Stimulated activated CD4-positive, alpha-beta T cell treated with anti-CD3 and anti-CD28 coated beads, Interleukin-15, amount 100 ng/mL, for 48 hours (primary cell): ENCODE results near the gene DPP3.
"Not testable (repeated sequence)": the region's sequence is repeated elsewhere in the genome, so short reads cannot be mapped to it uniquely, and the experiment has no call there.

Experiments used
- DNase-seq, 2 donors: peaks; one replicate each; pipeline ENCODE4 v3.0.0-alpha.2; 2020; ENCODE audit warnings: low read depth in 2 of 2

DPP3 gene

GRCh38 chr11:66480117-66480938, at the start of gene DPP3:
Gene DPP3 (plus strand): TSS chr11:66480434. CDS start chr11:66482201, 1,767 bp downstream.
- DNase-seq = peak; percentile 91 to 95

- not testable (repeated sequence) for DNase-seq
These were observed 48.9 kb upstream of the DPP3 start for GRCh38 chr11:66431287-66431686.

- DNase-seq = not testable (repeated sequence)
These were observed 48.3 kb upstream of the DPP3 start for GRCh38 chr11:66431871-66432329.

GRCh38 chr11:66432597-66432996, 47.6 kb upstream of the DPP3 start:
- no peak for DNase-seq

- no peak for DNase-seq
These were observed 42.2 kb upstream of the DPP3 start for GRCh38 chr11:66437979-66438503.

GRCh38 chr11:66438504-66439466, 41.4 kb upstream of the DPP3 start, which contains the start of gene MRPL11:
Gene MRPL11 (minus strand): TSS chr11:66438848. CDS start chr11:66438754, 94 bp downstream.
- DNase-seq = peak; percentile 76 to 89

- DNase-seq = not testable (repeated sequence)
These were observed 39.9 kb upstream of the DPP3 start for GRCh38 chr11:66440101-66440939.

- not testable (repeated sequence) for DNase-seq
These were observed 39.3 kb upstream of the DPP3 start for GRCh38 chr11:66440940-66441282.

GRCh38 chr11:66443602-66444001, 36.6 kb upstream of the DPP3 start:
- no peak for DNase-seq

- no peak for DNase-seq
These were observed 33.2 kb upstream of the DPP3 start for GRCh38 chr11:66447012-66447411.

- DNase-seq = no peak
These were observed 31.7 kb upstream of the DPP3 start for GRCh38 chr11:66448523-66448922.

- DNase-seq = no peak
These were observed 29.7 kb upstream of the DPP3 start for GRCh38 chr11:66450560-66450959.

GRCh38 chr11:66451663-66452062, 28.6 kb upstream of the DPP3 start:
- no peak for DNase-seq

GRCh38 chr11:66454247-66454646, 26.0 kb upstream of the DPP3 start:
- DNase-seq = no peak

- no peak for DNase-seq
These were observed 25.4 kb upstream of the DPP3 start for GRCh38 chr11:66454828-66455227.

- DNase-seq = no peak
These were observed 22.4 kb upstream of the DPP3 start for GRCh38 chr11:66457826-66458225.

- no peak for DNase-seq
These were observed 21.0 kb upstream of the DPP3 start for GRCh38 chr11:66459138-66459778.

GRCh38 chr11:66462010-66462409, 18.2 kb upstream of the DPP3 start:
- no peak for DNase-seq

- no peak for DNase-seq
These were observed 17.3 kb upstream of the DPP3 start for GRCh38 chr11:66462911-66463310.

GRCh38 chr11:66464116-66464515, 16.1 kb upstream of the DPP3 start:
- DNase-seq = not testable (repeated sequence)

- DNase-seq = no peak
These were observed 15.3 kb upstream of the DPP3 start for GRCh38 chr11:66464916-66465315.
